HepG2 (cell line): ENCODE data around the gene ZSCAN21. TPM values are rescaled to one million over a fixed set of nuclear protein-coding genes. Genes with fewer than 3 reads are reported as not detected.

Experiments used
- AKAP8 ChIP-seq: sonication (generic); formaldehyde crosslinking; IDR thresholded peaks from 2 replicates; pipeline ENCODE4 v1.5.1; 2020; ENCODE audit warnings: mild to moderate bottlenecking, missing genetic modification reagents
- CCDC6 ChIP-seq: sonication (generic); formaldehyde crosslinking; IDR thresholded peaks from 2 replicates; pipeline ENCODE4 v1.8.1; 2022; ENCODE audit warnings: mild to moderate bottlenecking, missing genetic modification reagents, moderate library complexity
- CEBPG ChIP-seq: IDR thresholded peaks from 2 replicates; pipeline ENCODE4 v1.6.1; 2016
- CENPT ChIP-seq: sonication (generic); formaldehyde crosslinking; IDR thresholded peaks from 2 replicates; pipeline ENCODE4 v1.8.0; 2022; ENCODE audit warnings: low read depth, mild to moderate bottlenecking, moderate library complexity, missing genetic modification reagents
- IKZF5 ChIP-seq: IDR thresholded peaks from 2 replicates; pipeline ENCODE4 v1.6.1; 2018; ENCODE audit warnings: missing genetic modification reagents, mild to moderate bottlenecking, missing compliant biosample characterization
- IRX3 ChIP-seq: sonication (generic); formaldehyde crosslinking; IDR thresholded peaks from 2 replicates; pipeline ENCODE4 v1.8.1; 2023; ENCODE audit warnings: mild to moderate bottlenecking, low read depth, missing genetic modification reagents, borderline replicate concordance
- MIXL1 ChIP-seq: IDR thresholded peaks from 2 replicates; pipeline ENCODE4 v1.6.1; 2016
- NR2C2 ChIP-seq: sonication (generic); formaldehyde crosslinking; IDR thresholded peaks from 2 replicates; pipeline ENCODE4 v1.4.0; 2020; ENCODE audit warnings: missing genetic modification reagents, mild to moderate bottlenecking, moderate library complexity, borderline replicate concordance
- POGZ ChIP-seq: sonication (generic); formaldehyde crosslinking; IDR thresholded peaks from 2 replicates; pipeline ENCODE4 v1.4.0; 2020; ENCODE audit warnings: mild to moderate bottlenecking, missing genetic modification reagents
- RCOR2 ChIP-seq: IDR thresholded peaks from 2 replicates; pipeline ENCODE4 v1.6.1; 2016; ENCODE audit warnings: missing biosample characterization, missing genetic modification reagents
- SIX4 ChIP-seq: sonication (generic); formaldehyde crosslinking; IDR thresholded peaks from 2 replicates; pipeline ENCODE4 v1.4.0; 2020; ENCODE audit warnings: missing genetic modification reagents
- SOX13 ChIP-seq, 3 experiments: fragments of 450-650 bp in 1 of 3; sonication (generic) in 1 of 3; formaldehyde crosslinking in 1 of 3; IDR thresholded peaks in 2 of 3; conservative IDR thresholded peaks in 1 of 3; 2 replicates each; pipeline versions ENCODE4 v1.5.0 to v1.6.1; 2016 to 2020; ENCODE audit warnings: antibody characterized with exemption in 1 of 3, mild to moderate bottlenecking in 1 of 3, missing compliant biosample characterization in 1 of 3, missing genetic modification reagents in 1 of 3, moderate library complexity in 1 of 3
- ZNF446 ChIP-seq: sonication (generic); formaldehyde crosslinking; IDR thresholded peaks from 2 replicates; pipeline ENCODE4 v1.5.0; 2020; ENCODE audit warnings: mild to moderate bottlenecking, missing genetic modification reagents
- ZNF597 ChIP-seq: sonication (generic); formaldehyde crosslinking; IDR thresholded peaks from 2 replicates; pipeline ENCODE4 v1.5.0; 2020; ENCODE audit warnings: missing genetic modification reagents
- ZNF598 ChIP-seq: sonication (generic); formaldehyde crosslinking; IDR thresholded peaks from 2 replicates; pipeline ENCODE4 v1.5.1; 2020; ENCODE audit warnings: mild to moderate bottlenecking, missing genetic modification reagents, borderline replicate concordance
- ZNF660 ChIP-seq: sonication (generic); formaldehyde crosslinking; IDR thresholded peaks from 2 replicates; pipeline ENCODE4 v1.5.1; 2020; ENCODE audit warnings: mild to moderate bottlenecking, low read depth, missing genetic modification reagents, borderline replicate concordance
- ZNF746 ChIP-seq: sonication (generic); formaldehyde crosslinking; IDR thresholded peaks from 2 replicates; pipeline ENCODE4 v1.8.0; 2022; ENCODE audit warnings: mild to moderate bottlenecking, missing genetic modification reagents
- ZNF75D ChIP-seq: sonication (generic); formaldehyde crosslinking; IDR thresholded peaks from 2 replicates; pipeline ENCODE4 v1.8.1; 2023; ENCODE audit warnings: missing genetic modification reagents, mild to moderate bottlenecking, borderline replicate concordance
- polyA plus RNA-seq, 8 experiments: library from polyadenylated mRNA; depleted of rRNA in 3 of 8; stranded (reverse) in 7 of 8; unstranded in 1 of 8; fragments of >200 nt; fragmentation: Illumina TruSeq in 4 of 8; extraction: Trizol in 4 of 8; gene quantifications; 2 replicates each; pipeline versions ENCODE4 v1.2.1 to v1.2.3, GENCODE V29; 2011 to 2016; ENCODE audit warnings: low read depth in 4 of 8, missing spikeins in 1 of 8, mixed read lengths in 1 of 8; ENCODE audit not compliant: insufficient read depth in 1 of 8
- total RNA-seq, 5 experiments: library from RNA; depleted of rRNA; stranded (reverse); fragments of >200 nt; fragmentation: Illumina TruSeq; extraction: Trizol; gene quantifications; 2 replicates each; pipeline ENCODE4 v1.2.3, GENCODE V29; 2016; ENCODE audit warnings: low read depth in 1 of 5
- TF ChIP-seq, protein P1 (sequence below): sonication (generic); formaldehyde crosslinking; IDR thresholded peaks from 2 replicates; pipeline ENCODE4 v1.9.0; 2022; ENCODE audit warnings: missing genetic modification reagents, mild to moderate bottlenecking, borderline replicate concordance
- TF ChIP-seq, protein P2 (sequence below): sonication (generic); formaldehyde crosslinking; IDR thresholded peaks from 2 replicates; pipeline ENCODE4 v1.4.0; 2020; ENCODE audit warnings: missing genetic modification reagents, low read depth, mild to moderate bottlenecking, borderline replicate concordance
- TF ChIP-seq, protein P3 (sequence below): sonication (generic); formaldehyde crosslinking; IDR thresholded peaks from 2 replicates; pipeline ENCODE4 v1.4.0; 2020; ENCODE audit warnings: mild to moderate bottlenecking, missing genetic modification reagents

Gene ZSCAN21
- total and polyA plus RNA-seq, 2 of the 13 experiments (the other 11 are each of a cell fraction or from before 2014, with no cell fraction given), result 7.0 to 10.0 TPM

DNA sequence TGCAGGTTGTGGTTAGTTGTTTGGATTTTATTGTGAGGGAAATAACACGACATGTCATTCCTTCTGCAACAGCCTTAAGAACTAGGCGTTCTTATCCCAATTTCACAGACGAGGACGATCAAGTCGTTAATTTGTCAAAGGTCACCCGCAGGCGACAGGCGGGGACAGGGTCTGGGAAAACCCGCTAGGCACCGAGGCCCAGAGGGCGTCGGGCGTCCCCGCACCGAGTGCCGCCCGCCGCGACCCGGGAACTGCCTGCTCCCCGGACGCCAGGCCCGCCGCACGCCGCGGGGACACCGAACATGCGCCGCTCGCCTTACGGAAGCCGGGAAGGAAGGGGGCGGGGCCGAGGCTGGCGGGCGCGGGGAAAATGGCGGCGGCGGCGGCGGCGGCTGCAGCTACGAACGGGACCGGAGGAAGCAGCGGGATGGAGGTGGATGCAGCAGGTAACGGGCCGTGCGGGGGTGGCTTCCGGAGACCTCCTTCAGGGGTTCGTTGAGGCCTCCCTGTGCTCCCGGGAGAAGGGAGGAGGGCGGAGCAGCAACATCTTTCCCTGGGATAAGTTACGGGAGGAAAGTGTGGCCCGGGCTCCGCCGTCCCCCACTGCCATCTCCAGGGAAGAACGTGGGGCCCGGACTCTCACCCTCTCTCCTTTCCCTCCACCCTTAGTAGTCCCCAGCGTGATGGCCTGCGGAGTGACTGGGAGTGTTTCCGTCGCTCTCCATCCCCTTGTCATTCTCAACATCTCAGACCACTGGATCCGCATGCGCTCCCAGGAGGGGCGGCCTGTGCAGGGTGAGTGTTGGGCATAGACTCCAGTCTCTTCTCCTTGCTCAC is 39.3 kb downstream of the ZSCAN21 start, which contains the start of gene COPS6 (continued):
- TF ChIP-seq, protein P1, sequence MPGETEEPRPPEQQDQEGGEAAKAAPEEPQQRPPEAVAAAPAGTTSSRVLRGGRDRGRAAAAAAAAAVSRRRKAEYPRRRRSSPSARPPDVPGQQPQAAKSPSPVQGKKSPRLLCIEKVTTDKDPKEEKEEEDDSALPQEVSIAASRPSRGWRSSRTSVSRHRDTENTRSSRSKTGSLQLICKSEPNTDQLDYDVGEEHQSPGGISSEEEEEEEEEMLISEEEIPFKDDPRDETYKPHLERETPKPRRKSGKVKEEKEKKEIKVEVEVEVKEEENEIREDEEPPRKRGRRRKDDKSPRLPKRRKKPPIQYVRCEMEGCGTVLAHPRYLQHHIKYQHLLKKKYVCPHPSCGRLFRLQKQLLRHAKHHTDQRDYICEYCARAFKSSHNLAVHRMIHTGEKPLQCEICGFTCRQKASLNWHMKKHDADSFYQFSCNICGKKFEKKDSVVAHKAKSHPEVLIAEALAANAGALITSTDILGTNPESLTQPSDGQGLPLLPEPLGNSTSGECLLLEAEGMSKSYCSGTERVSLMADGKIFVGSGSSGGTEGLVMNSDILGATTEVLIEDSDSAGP (CRISPR knock-in tag), result peak; percentile 97
- TF ChIP-seq, protein P2, sequence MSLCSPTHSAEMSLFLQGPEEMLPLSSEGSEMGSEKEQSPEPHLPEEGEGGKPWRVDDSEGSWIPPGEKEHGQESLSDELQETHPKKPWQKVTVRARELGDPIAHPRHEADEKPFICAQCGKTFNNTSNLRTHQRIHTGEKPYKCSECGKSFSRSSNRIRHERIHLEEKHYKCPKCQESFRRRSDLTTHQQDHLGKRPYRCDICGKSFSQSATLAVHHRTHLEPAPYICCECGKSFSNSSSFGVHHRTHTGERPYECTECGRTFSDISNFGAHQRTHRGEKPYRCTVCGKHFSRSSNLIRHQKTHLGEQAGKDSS (CRISPR knock-in tag), result peak; percentile 94; the same call in 1 of the 2 replicates
- TF ChIP-seq SOX13 (IDR thresholded peaks at IDR 0.05) (no peak), SOX13 (CRISPR knock-in tag; conservative IDR thresholded peaks at IDR 0.05 in 1 of 2, IDR thresholded peaks at IDR 0.05 in 1 of 2) (peak in 1 of 2 experiments; percentile 29; a peak in 1 of 4 replicates), AKAP8 (CRISPR knock-in tag) (peak; percentile 62), ZNF746 (CRISPR knock-in tag) (peak; percentile 45; the same call in 1 of the 2 replicates), CEBPG (CRISPR knock-in tag) (no peak), ZNF660 (CRISPR knock-in tag) (no peak), ZNF446 (CRISPR knock-in tag) (no peak; the same call in 1 of the 2 replicates), IRX3 (CRISPR knock-in tag) (0 out of 2 replicates have a peak, but pooled peaks have one; percentile 91), NR2C2 (CRISPR knock-in tag) (peak; percentile 92), RCOR2 (no peak), ZNF598 (0 out of 2 replicates have a peak, but pooled peaks have one; percentile 75), MIXL1 (CRISPR knock-in tag) (peak; percentile 68; the same call in 1 of the 2 replicates), ZNF597 (no peak), CENPT (CRISPR knock-in tag) (peak; percentile 91), SIX4 (CRISPR knock-in tag) (peak; percentile 44; the same call in 1 of the 2 replicates), CCDC6 (CRISPR knock-in tag) (peak; percentile 97), IKZF5 (CRISPR knock-in tag) (peak; percentile 80), POGZ (no peak; the same call in 1 of the 2 replicates), ZNF75D (CRISPR knock-in tag) (peak; percentile 87; the same call in 1 of the 2 replicates)
- TF ChIP-seq, protein P3, sequence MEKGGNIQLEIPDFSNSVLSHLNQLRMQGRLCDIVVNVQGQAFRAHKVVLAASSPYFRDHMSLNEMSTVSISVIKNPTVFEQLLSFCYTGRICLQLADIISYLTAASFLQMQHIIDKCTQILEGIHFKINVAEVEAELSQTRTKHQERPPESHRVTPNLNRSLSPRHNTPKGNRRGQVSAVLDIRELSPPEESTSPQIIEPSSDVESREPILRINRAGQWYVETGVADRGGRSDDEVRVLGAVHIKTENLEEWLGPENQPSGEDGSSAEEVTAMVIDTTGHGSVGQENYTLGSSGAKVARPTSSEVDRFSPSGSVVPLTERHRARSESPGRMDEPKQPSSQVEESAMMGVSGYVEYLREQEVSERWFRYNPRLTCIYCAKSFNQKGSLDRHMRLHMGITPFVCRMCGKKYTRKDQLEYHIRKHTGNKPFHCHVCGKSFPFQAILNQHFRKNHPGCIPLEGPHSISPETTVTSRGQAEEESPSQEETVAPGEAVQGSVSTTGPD (CRISPR knock-in tag), result no peak
